DOHH2 (cell line): ENCODE data around the gene GUCY2D.

Source experiments
- H3F3A ChIP-seq: fragments of 200-600 bp; sonication (generic), shearing (Covaris generic); 2 replicates; pipeline ENCODE4 v1.6.0; 2016; ENCODE audit warnings: antibody characterized with exemption, mild to moderate bottlenecking; ENCODE audit not compliant: control insufficient read depth, insufficient read depth
- H3K27ac ChIP-seq: fragments of 200-600 bp; sonication (generic); 2 replicates; pipeline ENCODE4 v1.5.1; 2014; ENCODE audit warnings: low read depth, mild to moderate bottlenecking, low read length, moderate library complexity
- H3K27me3 ChIP-seq: fragments of 200-600 bp; sonication (generic); 2 replicates; pipeline ENCODE4 v1.6.1; 2014; ENCODE audit warnings: mild to moderate bottlenecking, low read length, mixed read lengths; ENCODE audit not compliant: control insufficient read depth
- H3K36me3 ChIP-seq: fragments of 200-600 bp; sonication (generic); 2 replicates; pipeline ENCODE4 v1.6.1; 2014; ENCODE audit warnings: mild to moderate bottlenecking, low read length, moderate library complexity, mixed read lengths; ENCODE audit not compliant: control insufficient read depth
- H3K4me1 ChIP-seq: fragments of 200-600 bp; sonication (generic); 2 replicates; pipeline ENCODE4 v1.6.1; 2014; ENCODE audit warnings: mild to moderate bottlenecking, low read length, mixed read lengths; ENCODE audit not compliant: control insufficient read depth
- H3K4me2 ChIP-seq: fragments of 200-600 bp; sonication (generic); 2 replicates; pipeline ENCODE4 v1.6.0; 2014; ENCODE audit warnings: mild to moderate bottlenecking, low read length, moderate library complexity
- H3K4me3 ChIP-seq: fragments of 200-600 bp; sonication (generic); 2 replicates; pipeline ENCODE4 v1.5.1; 2014; ENCODE audit warnings: mild to moderate bottlenecking, low read length, mixed read lengths
- H3K79me2 ChIP-seq: fragments of 200-600 bp; sonication (generic); 2 replicates; pipeline ENCODE4 v1.6.1; 2014; ENCODE audit warnings: mild to moderate bottlenecking, low read length, mixed read lengths; ENCODE audit not compliant: control insufficient read depth
- H3K9me2 ChIP-seq: fragments of 200-600 bp; sonication (generic); replicated peaks from 2 replicates; pipeline ENCODE4 v1.6.1; 2014; ENCODE audit warnings: mild to moderate bottlenecking, low read length, mixed read lengths; ENCODE audit not compliant: control insufficient read depth
- H3K9me3 ChIP-seq: fragments of 200-600 bp; sonication (generic); 2 replicates; pipeline ENCODE4 v1.6.1; 2014; ENCODE audit warnings: antibody characterized with exemption, low read length, mixed read lengths; ENCODE audit not compliant: control insufficient read depth, insufficient read depth
- H4K20me1 ChIP-seq: fragments of 200-600 bp; sonication (generic); 2 replicates; pipeline ENCODE4 v1.6.0; 2014; ENCODE audit warnings: low read depth, mild to moderate bottlenecking, antibody characterized with exemption, low read length, moderate library complexity; ENCODE audit not compliant: control insufficient read depth, insufficient read depth
- EZH2phosphoT487 ChIP-seq: fragments of 200-600 bp; sonication (generic); IDR thresholded peaks from 2 replicates; pipeline ENCODE4 v1.6.1; 2017; ENCODE audit warnings: borderline replicate concordance, mild to moderate bottlenecking, antibody characterized with exemption, low read length, moderate library complexity, mixed read lengths
- TF ChIP-seq, protein P1 (sequence below): fragments of 200-600 bp; sonication (generic); IDR thresholded peaks from one replicate; pipeline ENCODE4 v1.5.1; 2014; ENCODE audit warnings: antibody characterized with exemption, mild to moderate bottlenecking, low read depth, low read length; ENCODE audit not compliant: poor library complexity, severe bottlenecking

GUCY2D gene

GRCh38 chr17:7967751-7968150 lies 34.7 kb upstream of the GUCY2D start:
- no peak overlapping the region for H3K4me3 ChIP-seq
- 0 out of 2 replicates have a peak, but pooled peaks cover 4% of the 10 kb centered on the region for H3F3A ChIP-seq
- H3K27me3 ChIP-seq = peaks cover 11% of the 10 kb centered on the region
- TF ChIP-seq EZH2phosphoT487 = no peak
- TF ChIP-seq, protein P1, sequence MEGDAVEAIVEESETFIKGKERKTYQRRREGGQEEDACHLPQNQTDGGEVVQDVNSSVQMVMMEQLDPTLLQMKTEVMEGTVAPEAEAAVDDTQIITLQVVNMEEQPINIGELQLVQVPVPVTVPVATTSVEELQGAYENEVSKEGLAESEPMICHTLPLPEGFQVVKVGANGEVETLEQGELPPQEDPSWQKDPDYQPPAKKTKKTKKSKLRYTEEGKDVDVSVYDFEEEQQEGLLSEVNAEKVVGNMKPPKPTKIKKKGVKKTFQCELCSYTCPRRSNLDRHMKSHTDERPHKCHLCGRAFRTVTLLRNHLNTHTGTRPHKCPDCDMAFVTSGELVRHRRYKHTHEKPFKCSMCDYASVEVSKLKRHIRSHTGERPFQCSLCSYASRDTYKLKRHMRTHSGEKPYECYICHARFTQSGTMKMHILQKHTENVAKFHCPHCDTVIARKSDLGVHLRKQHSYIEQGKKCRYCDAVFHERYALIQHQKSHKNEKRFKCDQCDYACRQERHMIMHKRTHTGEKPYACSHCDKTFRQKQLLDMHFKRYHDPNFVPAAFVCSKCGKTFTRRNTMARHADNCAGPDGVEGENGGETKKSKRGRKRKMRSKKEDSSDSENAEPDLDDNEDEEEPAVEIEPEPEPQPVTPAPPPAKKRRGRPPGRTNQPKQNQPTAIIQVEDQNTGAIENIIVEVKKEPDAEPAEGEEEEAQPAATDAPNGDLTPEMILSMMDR = no peak
- H3K79me2 ChIP-seq = no peaks in the 10 kb centered on the region
- no peaks in the 10 kb centered on the region for H3K9me2 ChIP-seq
- no peak overlapping the region for H3K4me2 ChIP-seq
- H3K9me3 ChIP-seq = no peaks in the 10 kb centered on the region
- no peaks in the 10 kb centered on the region for H3K4me1 ChIP-seq
- no peaks in the 10 kb centered on the region for H3K36me3 ChIP-seq
- H3K27ac ChIP-seq = no peak overlapping the region
- H4K20me1 ChIP-seq = no peaks in the 10 kb centered on the region

- TF ChIP-seq EZH2phosphoT487 = no peak
- TF ChIP-seq, protein P1 = no peak
- Histone ChIP-seq H3K9me3 (peaks cover 6% of the 10 kb centered on the region; the same call in 1 of the 2 replicates), H3F3A (0 out of 2 replicates have a peak, but pooled peaks cover 4% of the 10 kb centered on the region)
Observed at GRCh38 chr17:7969433-7969832, 33.0 kb upstream of the GUCY2D start.

DNA sequence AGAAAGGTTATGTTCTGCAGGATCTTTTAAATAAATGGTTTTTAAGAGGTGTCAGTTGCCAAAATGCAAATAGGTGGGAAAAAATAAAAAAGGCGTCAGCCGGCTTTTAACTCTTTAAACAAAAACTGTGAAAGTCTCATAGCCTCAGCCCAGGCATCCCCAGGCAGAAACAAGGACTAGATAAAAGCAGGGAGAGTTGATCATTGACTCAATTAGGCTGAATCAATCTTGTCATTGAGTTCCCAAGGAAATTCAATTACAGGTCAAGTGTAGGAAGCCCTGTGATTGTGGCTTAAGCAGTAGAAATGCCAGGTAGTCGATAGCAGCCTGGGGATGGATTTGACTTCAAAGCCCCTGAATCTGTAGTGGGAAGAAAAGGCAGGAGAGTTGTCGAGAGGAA lies 30.8 kb upstream of the GUCY2D start:
- no peaks in the 10 kb centered on the region for H3F3A ChIP-seq
- peaks cover 11% of the 10 kb centered on the region for H3K27me3 ChIP-seq
- H3K79me2 ChIP-seq = no peaks in the 10 kb centered on the region
- H3K27ac ChIP-seq = no peak overlapping the region
- no peaks in the 10 kb centered on the region for H3K36me3 ChIP-seq
- H3K4me3 ChIP-seq = no peak overlapping the region
- no peak for TF ChIP-seq EZH2phosphoT487
- TF ChIP-seq, protein P1 = no peak
- H3K9me3 ChIP-seq = peaks cover 19% of the 10 kb centered on the region
- no peak overlapping the region for H3K4me2 ChIP-seq
- no peaks in the 10 kb centered on the region for H3K9me2 ChIP-seq
- H4K20me1 ChIP-seq = no peaks in the 10 kb centered on the region
- H3K4me1 ChIP-seq = no peaks in the 10 kb centered on the region

More at GRCh38 chr17:7969433-7969832, 33.0 kb upstream of the GUCY2D start:
- H3K36me3 ChIP-seq = no peaks in the 10 kb centered on the region
- H3K27me3 ChIP-seq = peaks cover 11% of the 10 kb centered on the region
- no peaks in the 10 kb centered on the region for H3K9me2 ChIP-seq
- H3K4me1 ChIP-seq = no peaks in the 10 kb centered on the region
- H3K79me2 ChIP-seq = no peaks in the 10 kb centered on the region
- H3K4me2 ChIP-seq = no peak overlapping the region
- H4K20me1 ChIP-seq = no peaks in the 10 kb centered on the region
- no peak overlapping the region for H3K27ac ChIP-seq
- no peak overlapping the region for H3K4me3 ChIP-seq
